NCI-H2029 treated with DMSO at 0.1 percent for 48 hours (cell line): ENCODE results near the gene ARSJ.
"Not testable (repeated sequence)": the region's sequence is repeated elsewhere in the genome, so short reads cannot be mapped to it uniquely, and the experiment has no call there.

Experiments
- DNase-seq: peaks from one replicate; lab custom pipeline; 2025; lab: John Stamatoyannopoulos, UW

Gene ARSJ

GRCh38 chr4:113979148-113979904, at the start of gene ARSJ:
Gene ARSJ, minus strand, starts transcription at chr4:113979647. Its CDS starts 813 bp downstream, at chr4:113978834.
- DNase-seq, result no peak

DNA sequence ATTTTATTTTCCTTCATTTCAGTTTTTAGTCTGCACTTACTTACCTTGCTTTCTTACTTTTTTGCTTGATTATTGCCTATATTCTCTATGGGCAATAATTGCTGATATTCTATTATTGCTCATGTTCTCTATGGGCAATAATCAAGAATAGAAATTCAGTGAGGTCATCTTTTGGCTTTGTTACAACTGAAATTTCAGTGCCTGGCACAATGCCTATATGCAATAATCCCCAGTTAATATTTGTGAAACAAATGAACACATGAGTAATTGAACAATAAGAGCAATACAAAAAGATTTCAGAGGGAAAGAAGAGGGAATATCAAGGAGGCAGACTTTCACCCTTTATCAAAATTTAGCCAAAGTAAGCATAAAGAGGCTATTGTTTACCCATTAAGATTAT, 48.6 kb upstream of the ARSJ start:
- DNase-seq, result no peak

- DNase-seq, result no peak
Observed at GRCh38 chr4:114027596-114027995, 48.1 kb upstream of the ARSJ start.

DNA sequence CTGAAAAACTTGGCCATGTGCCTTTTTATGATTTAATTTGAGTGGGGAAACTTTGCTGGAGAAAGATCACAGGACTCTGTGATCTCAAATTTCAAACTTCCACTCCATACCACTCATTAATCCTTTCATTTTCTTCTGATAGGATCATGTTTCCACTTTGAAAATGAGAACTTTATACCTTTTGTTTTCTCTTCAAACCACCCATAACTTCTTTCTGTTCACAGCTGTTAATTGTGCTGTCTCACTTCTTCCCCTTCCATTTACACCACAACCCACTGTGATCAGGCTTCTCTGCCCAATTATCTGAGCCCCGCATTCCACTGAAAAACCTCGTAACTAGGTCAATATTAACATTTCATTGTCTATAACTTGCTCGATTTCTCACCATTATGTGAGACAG, 47.0 kb upstream of the ARSJ start:
- DNase-seq, result no peak

DNA sequence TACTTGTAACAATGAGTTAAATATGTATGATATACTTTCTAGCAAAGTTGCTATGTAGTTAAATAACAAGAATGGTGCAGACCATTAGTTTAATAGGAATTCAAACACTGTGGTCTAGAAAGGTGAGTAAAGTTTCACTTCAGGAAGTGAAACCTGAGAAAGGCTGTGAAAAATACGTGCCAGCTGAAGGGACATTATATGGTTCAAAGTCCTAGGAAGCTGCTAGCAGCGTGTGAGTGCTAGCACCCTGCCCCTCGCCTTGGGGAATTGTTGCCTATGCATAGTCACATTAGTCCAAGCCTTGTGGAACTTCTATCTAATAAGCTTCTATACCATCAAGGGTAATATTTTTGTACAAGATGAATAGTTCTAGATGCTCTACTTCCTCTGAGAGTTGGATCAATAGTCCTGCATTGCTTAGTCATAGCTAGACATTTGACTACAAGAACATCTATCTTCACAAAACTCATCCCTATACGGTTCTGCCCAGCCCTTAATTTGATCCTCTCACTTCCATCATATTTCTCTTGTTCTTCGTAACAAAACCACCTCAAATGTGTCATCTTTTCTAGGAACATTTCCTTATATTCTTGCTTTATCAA, 45.8 kb upstream of the ARSJ start:
- DNase-seq, result no peak

DNA sequence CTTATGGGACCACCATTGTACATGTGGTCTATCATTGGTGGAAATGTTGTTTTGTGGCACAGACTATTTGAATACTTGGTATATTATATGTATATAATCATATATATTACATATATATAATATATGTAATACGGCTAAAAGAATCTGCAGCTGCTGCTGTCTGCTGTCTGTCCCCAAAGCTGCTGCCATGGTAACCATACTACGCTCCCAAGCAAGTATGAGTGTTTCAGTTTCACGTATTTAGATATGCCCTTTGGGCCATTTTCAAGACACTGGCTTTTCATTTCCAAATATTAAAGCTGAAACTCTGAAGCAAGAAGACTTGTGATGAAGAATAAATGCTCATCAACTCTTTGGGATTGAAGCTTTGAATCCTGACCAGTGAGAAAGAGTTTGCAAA, 42.0 kb upstream of the ARSJ start:
- DNase-seq, result no peak

DNA sequence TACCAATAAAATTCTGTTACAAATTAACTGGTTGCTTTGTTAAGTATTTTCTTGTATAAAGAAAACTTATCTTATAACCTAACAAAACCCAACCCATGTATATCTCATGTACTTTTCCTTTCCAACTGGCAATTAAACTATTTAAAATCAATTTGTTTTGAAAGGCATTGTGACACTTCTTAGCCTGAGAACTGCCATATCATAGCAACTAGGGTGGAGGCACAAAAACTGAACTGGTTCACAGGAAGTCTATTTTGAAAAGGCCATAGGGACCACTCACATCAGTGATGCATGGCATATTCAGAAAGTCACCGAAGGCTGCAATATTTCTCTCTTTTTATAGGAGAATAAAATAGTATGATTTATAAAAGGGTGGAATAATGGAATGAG, 40.5 kb upstream of the ARSJ start:
- DNase-seq, result no peak

DNA sequence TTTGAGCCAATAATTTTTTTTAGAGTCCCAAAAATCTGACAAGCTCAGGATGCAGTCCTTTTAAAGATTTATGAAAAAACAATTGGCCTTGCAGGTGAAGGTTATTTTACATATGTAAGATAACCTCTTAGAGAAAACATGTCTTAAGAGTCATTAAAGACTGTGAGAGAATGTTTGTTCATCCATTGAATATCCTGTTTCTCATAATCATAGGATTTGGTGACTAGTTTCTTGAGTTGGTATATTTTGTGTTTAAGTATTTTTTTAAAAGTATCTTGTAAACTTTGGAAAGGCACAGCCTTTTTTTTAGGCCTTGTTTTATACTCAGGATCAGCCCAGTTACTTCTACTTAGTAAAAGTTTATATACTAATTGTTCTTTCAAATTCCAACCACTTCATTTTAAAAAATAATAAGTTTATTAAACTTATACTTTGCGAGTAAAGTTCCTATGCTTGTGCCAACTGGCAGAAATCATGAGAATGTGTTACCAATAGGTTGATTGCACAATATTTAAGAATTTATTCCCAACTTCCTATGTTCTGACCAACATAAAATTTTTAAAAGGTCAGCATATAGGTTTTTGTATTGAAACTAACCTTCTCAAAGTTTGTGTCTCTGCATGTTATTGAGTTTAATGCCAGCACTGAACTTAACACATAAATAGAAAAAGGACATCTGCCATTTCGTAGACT, 40.0 kb upstream of the ARSJ start:
- no peak for DNase-seq

GRCh38 chr4:114017120-114017917, 37.9 kb upstream of the ARSJ start:
- DNase-seq, result no peak

DNA sequence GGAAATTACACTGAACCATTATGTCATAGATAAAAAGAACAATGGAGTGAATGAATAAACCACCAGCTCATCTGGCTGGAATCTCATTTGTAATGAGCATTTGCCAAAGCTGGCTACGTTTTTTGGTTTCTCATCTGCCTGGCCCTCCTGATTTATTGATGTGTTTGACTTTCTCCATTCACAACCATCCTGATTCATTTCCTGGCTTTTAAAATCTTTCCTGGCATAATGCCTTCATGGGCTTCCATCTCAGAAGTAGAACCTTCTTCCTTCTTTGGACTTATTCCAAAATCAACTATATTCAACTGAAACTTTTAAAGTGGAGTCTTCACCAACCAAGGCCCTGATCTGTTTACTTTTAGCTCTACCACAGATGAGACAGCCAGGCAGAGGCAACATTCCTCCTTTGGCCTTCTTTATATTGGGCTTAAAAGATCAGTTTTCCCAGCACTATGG, 36.0 kb upstream of the ARSJ start:
- DNase-seq, result no peak

GRCh38 chr4:114013201-114013600, 33.8 kb upstream of the ARSJ start:
- DNase-seq, result not testable (repeated sequence)

DNA sequence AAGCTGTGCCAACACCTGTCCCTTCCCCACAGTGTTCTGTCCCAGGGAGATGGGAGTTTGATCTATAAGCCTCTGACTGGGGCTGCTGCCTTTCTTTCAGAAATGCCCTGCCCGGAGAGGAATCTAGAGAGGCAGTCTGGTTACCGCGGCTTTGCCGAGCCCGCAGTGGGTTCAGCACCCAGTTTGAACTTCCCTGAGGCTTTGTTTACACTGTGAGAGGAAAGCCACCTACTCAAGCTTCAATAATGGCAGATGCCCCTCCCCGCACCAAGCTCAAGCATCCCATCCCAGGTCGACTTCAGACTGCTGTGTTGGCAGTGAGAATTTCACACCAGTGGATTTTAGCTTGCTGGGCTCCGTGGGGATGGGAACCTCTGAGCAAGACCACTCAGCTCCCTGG, 33.3 kb upstream of the ARSJ start:
- DNase-seq, result no peak

GRCh38 chr4:114005569-114006442, 26.4 kb upstream of the ARSJ start:
- no peak for DNase-seq

GRCh38 chr4:114004483-114005226, 25.2 kb upstream of the ARSJ start:
- not testable (repeated sequence) for DNase-seq

GRCh38 chr4:113998531-113998930, 19.1 kb upstream of the ARSJ start:
- DNase-seq, result no peak

DNA sequence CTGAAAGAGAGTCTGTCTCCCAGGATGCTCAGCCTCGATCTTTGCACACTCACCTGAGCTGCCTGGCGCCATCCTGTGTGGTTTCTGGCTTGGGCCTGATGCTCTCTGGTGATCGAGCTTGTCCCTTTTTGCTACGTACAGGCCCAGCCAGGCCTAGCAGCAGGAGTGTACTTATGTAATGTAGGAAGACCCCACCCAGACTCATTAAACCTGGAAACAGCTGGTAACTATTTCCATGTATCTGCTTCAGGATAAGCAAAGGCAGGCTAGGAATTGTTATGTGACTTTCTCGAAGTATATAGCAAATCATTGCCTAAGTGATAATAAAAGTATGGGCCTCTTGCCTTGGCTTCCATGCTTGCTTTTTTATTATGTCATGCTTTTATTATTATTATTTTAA, 18.6 kb upstream of the ARSJ start:
- DNase-seq, result no peak

- no peak for DNase-seq
Observed at GRCh38 chr4:113997206-113997605, 17.8 kb upstream of the ARSJ start.

- no peak for DNase-seq
Observed at GRCh38 chr4:113996599-113997177, 17.2 kb upstream of the ARSJ start.

DNA sequence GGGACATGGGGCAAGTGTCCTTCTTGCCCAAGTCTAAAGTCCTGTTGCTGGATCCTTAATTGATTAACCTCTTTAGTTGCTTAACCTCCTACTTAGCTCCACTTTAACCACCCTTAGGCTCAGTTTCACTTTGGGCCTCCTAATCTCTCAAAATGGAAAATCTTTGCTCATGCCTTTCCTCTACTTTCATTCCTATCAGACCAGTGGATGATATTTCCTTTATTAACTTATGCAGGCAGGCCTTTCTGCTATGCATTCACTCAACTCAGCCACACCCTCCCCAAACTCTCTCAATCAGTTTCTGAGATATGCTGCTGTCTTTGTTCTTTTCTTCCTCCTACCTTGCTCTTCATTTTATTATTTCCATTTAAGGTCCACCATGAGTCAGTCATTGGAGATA, 14.4 kb upstream of the ARSJ start:
- no peak for DNase-seq

GRCh38 chr4:113990886-113991285, 11.4 kb upstream of the ARSJ start:
- no peak for DNase-seq
